ENCODE measurements around the gene CDKN2C. TPM values are rescaled to one million over a fixed set of nuclear protein-coding genes. Genes with fewer than 3 reads are reported as not detected.
"Not testable (repeated sequence)": the region's sequence is repeated elsewhere in the genome, so short reads cannot be mapped to it uniquely, and the experiment has no call there.

CDKN2C gene
- total and polyA plus RNA-seq, 11 donors: 11.2 to 18.8 (median 15.3) TPM

- Histone ChIP-seq H3K4me1 (peaks cover 0 to 31% (median 14%) of the 10 kb centered on the region in 12 donors), H3K36me3 (no peaks in the 10 kb centered on the region), H3K27ac (no peak overlapping the region), H3K9me3 (no peaks in the 10 kb centered on the region), H3K27me3 (no peaks in the 10 kb centered on the region), H3K4me3 (no peak overlapping the region)
- no peak for DNase-seq
- intact Hi-C loops (cut with DNase I): no loop called here
- no peak for ATAC-seq
- WGBS, 4 donors: 78 to 86% (median 81%) methylated on average over 1 of the region's 1 CpG
- no peak for TF ChIP-seq CTCF (IDR thresholded peaks at IDR 0.05)
Measured at GRCh38 chr1:50950396-50950795, 19.6 kb upstream of the CDKN2C start.

DNA sequence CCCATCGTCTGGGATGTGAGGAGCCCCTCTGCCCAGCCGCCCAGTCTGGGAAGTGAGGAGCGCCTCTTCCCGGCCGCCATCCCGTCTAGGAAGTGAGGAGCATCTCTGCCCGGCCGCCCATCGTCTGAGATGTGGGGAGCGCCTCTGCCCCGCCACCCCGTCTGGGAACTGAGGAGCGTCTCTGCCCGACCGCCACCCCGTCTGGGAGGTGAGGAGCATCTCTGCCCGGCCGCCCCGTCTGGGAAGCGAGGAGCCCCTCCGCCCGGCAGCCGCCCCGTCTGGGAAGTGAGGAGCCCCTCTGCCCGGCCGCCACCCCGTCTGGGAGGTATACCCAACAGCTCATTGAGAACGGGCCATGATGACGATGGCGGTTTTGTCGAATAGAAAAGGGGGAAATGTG lies 17.5 kb upstream of the CDKN2C start:
- WGBS, 4 donors: 92 to 97% (median 95%) methylated on average over 24 to 31 of the region's 31 CpGs
- DNase-seq; H3K36me3 ChIP-seq; ATAC-seq; intact Hi-C loops (cut with DNase I); H3K27me3 ChIP-seq; H3K4me3 ChIP-seq; H3K9me3 ChIP-seq; H3K27ac ChIP-seq: not testable (repeated sequence)
- H3K4me1 ChIP-seq: peaks cover 0 to 23% (median 12%) of the 10 kb centered on the region in 12 donors

GRCh38 chr1:50955116-50955515 lies 14.9 kb upstream of the CDKN2C start:
- 29 to 46% (median 39%) methylated on average over 1 of the region's 1 CpG for WGBS, 4 donors
- DNase-seq (no peak), ATAC-seq (no peak)
- no peaks in the 10 kb centered on the region for H3K9me3 ChIP-seq
- no peak overlapping the region for H3K4me3 ChIP-seq
- H3K27me3 ChIP-seq: no peaks in the 10 kb centered on the region
- intact Hi-C loops (cut with DNase I): loop anchor here in 1 of 10 donors (5.0 kb wide), 1 partner anchor 183 kb away; no protein-coding TSS in a partner anchor
- TF ChIP-seq POLR2A (IDR thresholded peaks at IDR 0.05) (no peak), CTCF (IDR thresholded peaks at IDR 0.05) (no peak)
- peaks cover 0 to 3% (median 0%) of the 10 kb centered on the region in 9 donors for H3K36me3 ChIP-seq
- H3K27ac ChIP-seq: no peak overlapping the region
- H3K4me1 ChIP-seq: peaks cover 0 to 33% (median 15%) of the 10 kb centered on the region in 12 donors

DNA sequence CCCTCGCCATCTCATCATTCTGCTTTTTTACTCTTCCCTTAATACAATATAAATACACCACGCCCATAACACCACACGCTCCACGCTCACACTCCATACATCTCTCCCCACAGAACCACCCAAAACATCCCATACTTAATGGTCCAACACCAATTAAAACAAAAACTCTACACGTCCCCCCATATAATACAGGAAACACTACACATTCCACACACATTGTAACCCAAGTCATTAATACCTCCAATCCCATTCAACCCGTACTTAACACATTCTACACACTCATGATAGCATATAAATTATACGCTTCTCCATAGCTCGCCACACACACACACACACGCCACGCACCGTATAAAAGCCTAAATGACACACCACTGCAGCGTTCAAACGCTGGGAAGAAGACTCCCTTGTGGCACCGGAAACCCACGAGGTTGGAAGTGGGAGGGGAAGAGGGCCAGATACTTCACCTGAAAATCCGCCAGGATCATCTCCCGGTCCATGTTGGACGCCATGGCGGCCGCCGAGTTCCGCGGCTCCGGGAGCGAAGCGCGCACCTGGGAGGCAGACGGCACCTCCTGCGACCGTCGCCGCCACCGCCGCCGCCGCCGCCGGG lies 10.6 kb upstream of the CDKN2C start:
- H3K27ac ChIP-seq: peak overlapping the region in 11 of 12 donors; percentile 82 to 93 (median 87)

More for the DNA sequence above, 10.6 kb upstream of the CDKN2C start:
- 1 to 2% (median 1%) methylated on average over 16 to 38 of the region's 38 CpGs for WGBS, 4 donors
- Histone ChIP-seq H3K27me3 (no peaks in the 10 kb centered on the region), H3K36me3 (peaks cover 0 to 3% (median 0%) of the 10 kb centered on the region in 9 donors), H3K4me3 (peak overlapping the region; percentile 44 to 89 (median 75)), H3K9me3 (no peaks in the 10 kb centered on the region), H3K4me1 (peaks cover 0 to 37% (median 17%) of the 10 kb centered on the region in 12 donors)
- intact Hi-C loops (cut with DNase I): loop anchor here in 1 of 10 donors (5.0 kb wide), 1 partner anchor 187 kb away; no protein-coding TSS in a partner anchor
- TF ChIP-seq POLR2A (IDR thresholded peaks at IDR 0.05) (no peak), CTCF (IDR thresholded peaks at IDR 0.05) (no peak)
- DNase-seq: peak in 1 of 5 donors; percentile 24
- no peak for ATAC-seq

All from heart left ventricle (tissue), 16 donors.